ENCODE measurements around the gene ATP5F1A.
"Not testable (repeated sequence)": the region's sequence is repeated elsewhere in the genome, so short reads cannot be mapped to it uniquely, and the experiment has no call there.

ATP5F1A gene

GRCh38 chr18:46060359-46060841 lies 37.7 kb downstream of the ATP5F1A start:
- Histone ChIP-seq H3K9me3 (ENCODE audit: insufficient read depth, low read depth, low read length) (no peaks in the 10 kb centered on the region), H3K27me3 (ENCODE audit: insufficient read depth, low read length) (no peaks in the 10 kb centered on the region), H3K36me3 (ENCODE audit: insufficient read depth, low read length) (no peaks in the 10 kb centered on the region), H3K9ac (ENCODE audit: low read depth, low read length) (no peak overlapping the region), H3K4me3 (ENCODE audit: low read length) (no peak overlapping the region), H3K4me1 (ENCODE audit: insufficient read depth, low read length) (no peaks in the 10 kb centered on the region), H3K27ac (ENCODE audit: low read depth, low read length) (no peak overlapping the region)
- 90% methylated on average over 3 of the region's 3 CpGs for WGBS

- no peaks in the 10 kb centered on the region for H3K27me3 ChIP-seq (ENCODE audit: insufficient read depth, low read length)
- H3K4me3 ChIP-seq (ENCODE audit: low read length): no peak overlapping the region
- H3K27ac ChIP-seq (ENCODE audit: low read depth, low read length): no peak overlapping the region
- H3K9ac ChIP-seq (ENCODE audit: low read depth, low read length): no peak overlapping the region
- no peaks in the 10 kb centered on the region for H3K4me1 ChIP-seq (ENCODE audit: insufficient read depth, low read length)
- no peaks in the 10 kb centered on the region for H3K36me3 ChIP-seq (ENCODE audit: insufficient read depth, low read length)
- WGBS: 82% methylated on average over 4 of the region's 4 CpGs
- no peaks in the 10 kb centered on the region for H3K9me3 ChIP-seq (ENCODE audit: insufficient read depth, low read depth, low read length)
Observed at GRCh38 chr18:46055838-46056230, 42.3 kb downstream of the ATP5F1A start.

GRCh38 chr18:46054956-46055837 lies 42.9 kb downstream of the ATP5F1A start:
- H3K27ac ChIP-seq (ENCODE audit: low read depth, low read length): no peak overlapping the region
- no peak overlapping the region for H3K4me3 ChIP-seq (ENCODE audit: low read length)
- no peak overlapping the region for H3K9ac ChIP-seq (ENCODE audit: low read depth, low read length)
- H3K36me3 ChIP-seq (ENCODE audit: insufficient read depth, low read length): no peaks in the 10 kb centered on the region
- WGBS: 89% methylated on average over 6 of the region's 6 CpGs
- H3K9me3 ChIP-seq (ENCODE audit: insufficient read depth, low read depth, low read length): no peaks in the 10 kb centered on the region
- no peaks in the 10 kb centered on the region for H3K27me3 ChIP-seq (ENCODE audit: insufficient read depth, low read length)
- no peaks in the 10 kb centered on the region for H3K4me1 ChIP-seq (ENCODE audit: insufficient read depth, low read length)

DNA sequence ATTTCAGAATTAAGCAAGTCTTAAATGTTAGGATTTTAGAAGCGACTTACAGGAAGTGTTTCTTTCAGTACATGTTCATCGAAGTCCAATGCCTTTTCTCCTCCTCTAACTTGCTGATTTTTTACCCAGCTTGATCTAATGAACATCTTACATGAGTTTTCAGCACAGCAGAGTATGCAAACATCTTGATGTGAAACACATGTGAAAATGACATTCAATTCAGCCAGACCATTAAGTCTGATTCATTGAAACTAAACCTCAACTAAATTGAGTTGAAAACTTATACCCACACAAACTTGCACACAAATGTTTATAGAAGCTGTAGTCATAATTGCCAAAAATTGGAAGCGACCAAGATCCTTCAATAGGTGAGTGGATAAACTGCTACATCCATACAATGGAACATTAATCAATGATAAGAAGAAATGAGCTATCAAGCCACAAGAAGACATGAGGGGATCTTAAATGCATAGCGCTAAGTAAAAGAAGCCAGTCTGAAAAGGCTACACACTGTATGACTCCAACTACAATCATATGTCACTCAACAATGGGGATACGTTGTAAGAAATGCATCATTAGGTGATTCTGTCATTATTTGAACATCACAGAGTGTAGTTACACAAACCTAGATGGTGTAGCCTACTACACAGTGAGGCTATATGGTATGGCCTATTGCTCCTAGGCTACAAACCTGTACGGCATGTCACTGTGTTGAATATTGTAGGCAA lies 44.6 kb downstream of the ATP5F1A start:
- Histone ChIP-seq H3K9me3 (ENCODE audit: insufficient read depth, low read depth, low read length) (no peaks in the 10 kb centered on the region), H3K4me3 (ENCODE audit: low read length) (no peak overlapping the region), H3K27me3 (ENCODE audit: insufficient read depth, low read length) (no peaks in the 10 kb centered on the region), H3K4me1 (ENCODE audit: insufficient read depth, low read length) (no peaks in the 10 kb centered on the region), H3K27ac (ENCODE audit: low read depth, low read length) (no peak overlapping the region), H3K9ac (ENCODE audit: low read depth, low read length) (no peak overlapping the region), H3K36me3 (ENCODE audit: insufficient read depth, low read length) (no peaks in the 10 kb centered on the region)
- 92% methylated on average over 4 of the region's 6 CpGs for whole genome bisulfite sequencing

- Histone ChIP-seq H3K4me3 (ENCODE audit: low read length) (no peak overlapping the region), H3K36me3 (ENCODE audit: insufficient read depth, low read length) (no peaks in the 10 kb centered on the region), H3K4me1 (ENCODE audit: insufficient read depth, low read length) (no peaks in the 10 kb centered on the region), H3K27ac (ENCODE audit: low read depth, low read length) (no peak overlapping the region), H3K9me3 (ENCODE audit: insufficient read depth, low read depth, low read length) (no peaks in the 10 kb centered on the region), H3K9ac (ENCODE audit: low read depth, low read length) (no peak overlapping the region), H3K27me3 (ENCODE audit: insufficient read depth, low read length) (no peaks in the 10 kb centered on the region)
- WGBS: 89% methylated on average over 6 of the region's 6 CpGs
Observed at GRCh38 chr18:46051731-46052461, 46.2 kb downstream of the ATP5F1A start.

GRCh38 chr18:46050268-46050667 lies 47.8 kb downstream of the ATP5F1A start:
- Histone ChIP-seq H3K36me3 (ENCODE audit: insufficient read depth, low read length) (no peaks in the 10 kb centered on the region), H3K27me3 (ENCODE audit: insufficient read depth, low read length) (no peaks in the 10 kb centered on the region), H3K4me3 (ENCODE audit: low read length) (no peak overlapping the region), H3K9ac (ENCODE audit: low read depth, low read length) (no peak overlapping the region), H3K4me1 (ENCODE audit: insufficient read depth, low read length) (no peaks in the 10 kb centered on the region), H3K9me3 (ENCODE audit: insufficient read depth, low read depth, low read length) (no peaks in the 10 kb centered on the region), H3K27ac (ENCODE audit: low read depth, low read length) (no peak overlapping the region)
- WGBS: over 99% methylated on average over 4 of the region's 5 CpGs

DNA sequence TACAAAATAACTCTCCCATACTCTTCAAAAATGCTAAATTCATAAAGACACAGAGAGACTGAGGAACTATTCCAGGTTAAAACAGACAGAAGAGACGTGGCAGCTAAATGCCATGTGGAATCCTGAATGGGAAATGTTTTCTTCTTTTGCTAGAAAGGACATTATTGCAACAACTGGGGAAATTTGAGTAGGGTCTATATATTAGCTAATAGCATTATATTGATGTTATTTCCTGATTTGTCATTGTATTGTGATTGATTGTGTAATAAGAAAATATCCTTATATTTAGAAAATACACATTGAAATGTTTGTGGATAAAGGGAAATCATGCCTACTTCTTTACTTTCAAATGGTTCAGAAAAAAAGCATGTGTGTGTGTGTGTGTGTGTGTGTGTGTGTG lies 49.5 kb downstream of the ATP5F1A start:
- Histone ChIP-seq H3K27ac (ENCODE audit: low read depth, low read length) (no peak overlapping the region), H3K4me1 (ENCODE audit: insufficient read depth, low read length) (no peaks in the 10 kb centered on the region), H3K27me3 (ENCODE audit: insufficient read depth, low read length) (no peaks in the 10 kb centered on the region), H3K36me3 (ENCODE audit: insufficient read depth, low read length) (no peaks in the 10 kb centered on the region), H3K9me3 (ENCODE audit: insufficient read depth, low read depth, low read length) (no peaks in the 10 kb centered on the region), H3K9ac (ENCODE audit: low read depth, low read length) (no peak overlapping the region), H3K4me3 (ENCODE audit: low read length) (no peak overlapping the region)
- 94% methylated on average over 1 of the region's 1 CpG for WGBS

DNA sequence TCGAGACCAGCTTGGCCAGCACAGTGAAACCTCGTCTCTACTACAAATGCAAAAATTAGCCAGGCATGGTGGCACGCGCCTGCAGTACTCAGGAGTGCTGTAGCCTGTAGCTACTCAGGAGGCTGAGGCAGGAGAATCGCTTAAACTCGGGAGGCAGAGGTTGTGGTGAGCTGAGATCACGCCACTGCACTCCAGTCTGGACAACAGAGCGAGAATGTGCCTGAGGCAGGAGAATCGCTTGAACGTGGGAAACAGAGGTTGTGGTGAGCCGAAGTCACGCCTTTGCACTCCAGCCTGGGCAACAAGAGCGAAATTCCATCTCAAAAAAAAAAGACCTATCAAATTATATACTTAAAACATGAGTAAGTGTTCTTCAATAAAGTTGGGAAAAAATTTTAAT lies 50.7 kb downstream of the ATP5F1A start:
- not testable (repeated sequence) for H3K27me3 ChIP-seq (ENCODE audit: insufficient read depth, low read length); H3K27ac ChIP-seq (ENCODE audit: low read depth, low read length); H3K36me3 ChIP-seq (ENCODE audit: insufficient read depth, low read length); H3K4me1 ChIP-seq (ENCODE audit: insufficient read depth, low read length); H3K9me3 ChIP-seq (ENCODE audit: insufficient read depth, low read depth, low read length); H3K4me3 ChIP-seq (ENCODE audit: low read length); H3K9ac ChIP-seq (ENCODE audit: low read depth, low read length)
- WGBS: 93% methylated on average over 12 of the region's 13 CpGs

DNA sequence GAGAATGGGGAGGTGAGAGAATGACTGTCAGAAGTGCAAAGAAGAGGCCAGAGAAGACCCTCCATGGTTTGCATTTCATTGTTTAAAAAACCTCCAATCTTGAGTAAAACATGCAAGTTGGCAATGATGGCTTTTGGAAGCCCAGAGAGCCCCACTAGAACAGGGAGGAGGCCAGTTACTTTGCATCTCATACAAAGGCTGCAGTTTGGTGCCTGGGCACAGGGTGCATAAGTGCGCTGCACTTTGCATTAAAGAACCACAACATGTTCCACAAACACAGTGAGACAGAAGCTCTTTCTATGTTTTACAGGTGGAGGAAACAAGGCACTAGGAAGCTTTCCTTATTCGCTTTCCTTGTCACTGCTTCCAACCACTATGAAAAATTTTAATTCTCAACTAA lies 51.4 kb downstream of the ATP5F1A start:
- H3K4me1 ChIP-seq (ENCODE audit: insufficient read depth, low read length): peaks cover 15% of the 10 kb centered on the region; the same call in 1 of the 2 replicates
- no peak overlapping the region for H3K9ac ChIP-seq (ENCODE audit: low read depth, low read length)
- H3K9me3 ChIP-seq (ENCODE audit: insufficient read depth, low read depth, low read length): no peaks in the 10 kb centered on the region
- WGBS: 93% methylated on average over 2 of the region's 2 CpGs
- H3K36me3 ChIP-seq (ENCODE audit: insufficient read depth, low read length): no peaks in the 10 kb centered on the region
- no peaks in the 10 kb centered on the region for H3K27me3 ChIP-seq (ENCODE audit: insufficient read depth, low read length)
- no peak overlapping the region for H3K27ac ChIP-seq (ENCODE audit: low read depth, low read length)
- no peak overlapping the region for H3K4me3 ChIP-seq (ENCODE audit: low read length)

- no peaks in the 10 kb centered on the region for H3K9me3 ChIP-seq (ENCODE audit: insufficient read depth, low read depth, low read length)
- H3K27me3 ChIP-seq (ENCODE audit: insufficient read depth, low read length): no peaks in the 10 kb centered on the region
- peaks cover 17% of the 10 kb centered on the region; the same call in 1 of the 2 replicates for H3K4me1 ChIP-seq (ENCODE audit: insufficient read depth, low read length)
- H3K9ac ChIP-seq (ENCODE audit: low read depth, low read length): no peak overlapping the region
- no peak overlapping the region for H3K27ac ChIP-seq (ENCODE audit: low read depth, low read length)
- WGBS: 88% methylated on average over 6 of the region's 6 CpGs
- H3K36me3 ChIP-seq (ENCODE audit: insufficient read depth, low read length): no peaks in the 10 kb centered on the region
- no peak overlapping the region for H3K4me3 ChIP-seq (ENCODE audit: low read length)
Observed at GRCh38 chr18:46046126-46046525, 52.0 kb downstream of the ATP5F1A start.
